ENCODE measurements around the gene TGFB2. TPM values are rescaled to one million over a fixed set of nuclear protein-coding genes. Genes with fewer than 3 reads are reported as not detected.

TGFB2 gene
- total and polyA plus RNA-seq, 2 experiments from 2014 or later, result 0.31 to 1.4 TPM

DNA sequence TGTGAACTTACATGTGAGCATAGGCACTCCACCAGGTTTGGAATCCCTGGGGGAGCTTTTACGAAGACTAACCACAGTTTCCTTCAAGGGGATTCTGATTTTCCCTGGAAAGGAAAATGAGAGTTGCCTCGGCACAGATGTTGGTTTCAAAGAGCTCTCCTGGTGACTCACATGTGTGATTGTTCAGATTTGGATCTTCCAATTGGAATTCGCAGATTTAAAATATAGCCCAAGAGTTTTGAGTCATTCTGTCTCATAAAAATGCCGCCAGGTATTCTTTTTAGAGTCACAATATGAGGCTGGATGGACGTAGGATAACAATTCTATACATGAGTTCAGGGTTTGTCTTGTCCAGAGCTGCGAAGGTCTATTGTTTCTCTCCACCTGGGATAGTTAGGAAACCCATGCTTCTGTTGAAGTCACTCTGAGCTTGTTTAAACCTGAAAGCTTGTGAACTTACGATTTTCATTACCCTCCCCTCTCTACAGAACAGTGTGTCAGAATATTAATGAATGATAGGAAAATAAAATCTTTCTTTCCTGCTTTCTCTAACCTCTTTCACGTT, 64.9 kb downstream of the TGFB2 start:
- no peak for DNase-seq (ENCODE audit: low spot score)
- Histone ChIP-seq H4K20me1 (replicated peaks; ENCODE audit: insufficient read depth) (no peaks in the 10 kb centered on the region), H3K4me2 (no peak overlapping the region), H3K4me3 (no peak overlapping the region), H3K79me2 (replicated peaks; ENCODE audit: insufficient read depth) (no peaks in the 10 kb centered on the region), H3K4me1 (ENCODE audit: insufficient read depth) (no peaks in the 10 kb centered on the region), H3F3A (replicated peaks; ENCODE audit: low read depth) (no peaks in the 10 kb centered on the region), H3K27me3 (ENCODE audit: insufficient read depth) (no peaks in the 10 kb centered on the region), H2AFZ (no peak overlapping the region), H3K36me3 (ENCODE audit: insufficient read depth) (no peaks in the 10 kb centered on the region), H3K27ac (ENCODE audit: low read depth) (no peak overlapping the region), H3K9me2 (ENCODE audit: insufficient read depth) (no peaks in the 10 kb centered on the region)
- no peaks in the 10 kb centered on the region for H3K9me3 Mint-ChIP-seq
- H3K27ac Mint-ChIP-seq, result no peak overlapping the region
- no peaks in the 10 kb centered on the region for H3K36me3 Mint-ChIP-seq (ENCODE audit: low read depth)
- no peak for ATAC-seq
- H3K4me1 Mint-ChIP-seq, result no peaks in the 10 kb centered on the region
- H3K4me3 Mint-ChIP-seq, result no peak overlapping the region
- no peak for TF ChIP-seq ZNF331 (CRISPR knock-in tag; IDR thresholded peaks at IDR 0.05; ENCODE audit: low read depth)
- TF ChIP-seq CREB1 (CRISPR knock-in tag; IDR thresholded peaks at IDR 0.05; ENCODE audit: low read depth), result no peak
- TF ChIP-seq, protein P1, sequence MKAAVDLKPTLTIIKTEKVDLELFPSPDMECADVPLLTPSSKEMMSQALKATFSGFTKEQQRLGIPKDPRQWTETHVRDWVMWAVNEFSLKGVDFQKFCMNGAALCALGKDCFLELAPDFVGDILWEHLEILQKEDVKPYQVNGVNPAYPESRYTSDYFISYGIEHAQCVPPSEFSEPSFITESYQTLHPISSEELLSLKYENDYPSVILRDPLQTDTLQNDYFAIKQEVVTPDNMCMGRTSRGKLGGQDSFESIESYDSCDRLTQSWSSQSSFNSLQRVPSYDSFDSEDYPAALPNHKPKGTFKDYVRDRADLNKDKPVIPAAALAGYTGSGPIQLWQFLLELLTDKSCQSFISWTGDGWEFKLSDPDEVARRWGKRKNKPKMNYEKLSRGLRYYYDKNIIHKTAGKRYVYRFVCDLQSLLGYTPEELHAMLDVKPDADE (IDR thresholded peaks at IDR 0.05), result no peak
- TF ChIP-seq POLR2AphosphoS5 (IDR thresholded peaks at IDR 0.05; ENCODE audit: low read depth), result no peak
- TF ChIP-seq, protein P2, sequence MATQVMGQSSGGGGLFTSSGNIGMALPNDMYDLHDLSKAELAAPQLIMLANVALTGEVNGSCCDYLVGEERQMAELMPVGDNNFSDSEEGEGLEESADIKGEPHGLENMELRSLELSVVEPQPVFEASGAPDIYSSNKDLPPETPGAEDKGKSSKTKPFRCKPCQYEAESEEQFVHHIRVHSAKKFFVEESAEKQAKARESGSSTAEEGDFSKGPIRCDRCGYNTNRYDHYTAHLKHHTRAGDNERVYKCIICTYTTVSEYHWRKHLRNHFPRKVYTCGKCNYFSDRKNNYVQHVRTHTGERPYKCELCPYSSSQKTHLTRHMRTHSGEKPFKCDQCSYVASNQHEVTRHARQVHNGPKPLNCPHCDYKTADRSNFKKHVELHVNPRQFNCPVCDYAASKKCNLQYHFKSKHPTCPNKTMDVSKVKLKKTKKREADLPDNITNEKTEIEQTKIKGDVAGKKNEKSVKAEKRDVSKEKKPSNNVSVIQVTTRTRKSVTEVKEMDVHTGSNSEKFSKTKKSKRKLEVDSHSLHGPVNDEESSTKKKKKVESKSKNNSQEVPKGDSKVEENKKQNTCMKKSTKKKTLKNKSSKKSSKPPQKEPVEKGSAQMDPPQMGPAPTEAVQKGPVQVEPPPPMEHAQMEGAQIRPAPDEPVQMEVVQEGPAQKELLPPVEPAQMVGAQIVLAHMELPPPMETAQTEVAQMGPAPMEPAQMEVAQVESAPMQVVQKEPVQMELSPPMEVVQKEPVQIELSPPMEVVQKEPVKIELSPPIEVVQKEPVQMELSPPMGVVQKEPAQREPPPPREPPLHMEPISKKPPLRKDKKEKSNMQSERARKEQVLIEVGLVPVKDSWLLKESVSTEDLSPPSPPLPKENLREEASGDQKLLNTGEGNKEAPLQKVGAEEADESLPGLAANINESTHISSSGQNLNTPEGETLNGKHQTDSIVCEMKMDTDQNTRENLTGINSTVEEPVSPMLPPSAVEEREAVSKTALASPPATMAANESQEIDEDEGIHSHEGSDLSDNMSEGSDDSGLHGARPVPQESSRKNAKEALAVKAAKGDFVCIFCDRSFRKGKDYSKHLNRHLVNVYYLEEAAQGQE (IDR thresholded peaks at IDR 0.05; ENCODE audit: unreplicated experiment), result no peak
- H3K27me3 Mint-ChIP-seq (ENCODE audit: insufficient read depth, low read depth, poor library complexity), result peaks cover 2% of the 10 kb centered on the region

DNA sequence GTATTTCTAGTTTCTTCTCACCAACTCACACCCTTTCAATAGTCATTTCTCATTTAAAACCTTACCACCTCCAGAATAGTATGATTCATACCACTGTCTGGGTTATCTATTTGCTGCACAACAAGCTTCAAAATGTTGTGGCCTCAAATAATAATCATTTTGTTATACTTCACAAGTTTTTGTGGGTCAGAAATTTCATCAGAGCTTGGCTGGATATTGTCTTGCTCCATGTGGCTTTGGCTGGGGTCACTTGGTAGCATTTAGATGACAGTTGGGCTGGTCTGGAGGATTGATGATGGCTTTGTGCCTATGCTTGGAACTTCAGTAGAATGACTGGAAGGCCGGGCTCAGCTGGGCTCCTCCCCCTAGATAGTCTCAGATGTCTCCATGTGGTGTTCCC, 66.0 kb downstream of the TGFB2 start:
- H2AFZ ChIP-seq, result no peak overlapping the region
- no peak for ATAC-seq
- H3K27ac Mint-ChIP-seq, result no peak overlapping the region
- no peaks in the 10 kb centered on the region for H3F3A ChIP-seq (replicated peaks; ENCODE audit: low read depth)
- peaks cover 2% of the 10 kb centered on the region for H3K27me3 Mint-ChIP-seq (ENCODE audit: insufficient read depth, low read depth, poor library complexity)
- H3K4me1 Mint-ChIP-seq, result no peaks in the 10 kb centered on the region
- no peaks in the 10 kb centered on the region for H3K36me3 ChIP-seq (ENCODE audit: insufficient read depth)
- H4K20me1 ChIP-seq (replicated peaks; ENCODE audit: insufficient read depth), result no peaks in the 10 kb centered on the region
- no peaks in the 10 kb centered on the region for H3K4me1 ChIP-seq (ENCODE audit: insufficient read depth)
- no peak overlapping the region for H3K4me3 Mint-ChIP-seq
- H3K4me3 ChIP-seq, result no peak overlapping the region
- no peak overlapping the region for H3K27ac ChIP-seq (ENCODE audit: low read depth)
- H3K9me2 ChIP-seq (ENCODE audit: insufficient read depth), result no peaks in the 10 kb centered on the region
- no peaks in the 10 kb centered on the region for H3K27me3 ChIP-seq (ENCODE audit: insufficient read depth)
- H3K36me3 Mint-ChIP-seq (ENCODE audit: low read depth), result no peaks in the 10 kb centered on the region
- DNase-seq (ENCODE audit: low spot score), result no peak
- H3K4me2 ChIP-seq, result no peak overlapping the region
- H3K9me3 Mint-ChIP-seq, result no peaks in the 10 kb centered on the region
- H3K79me2 ChIP-seq (replicated peaks; ENCODE audit: insufficient read depth), result no peaks in the 10 kb centered on the region
- no peak for TF ChIP-seq ZNF114 (CRISPR knock-in tag; IDR thresholded peaks at IDR 0.05)
- no peak for TF ChIP-seq CREB1 (CRISPR knock-in tag; IDR thresholded peaks at IDR 0.05; ENCODE audit: low read depth)
- no peak for TF ChIP-seq EZH2phosphoT487 (IDR thresholded peaks at IDR 0.05; ENCODE audit: unreplicated experiment)
- no peak for TF ChIP-seq NANOG (IDR thresholded peaks at IDR 0.05; ENCODE audit: borderline replicate concordance)
- TF ChIP-seq, protein P3, sequence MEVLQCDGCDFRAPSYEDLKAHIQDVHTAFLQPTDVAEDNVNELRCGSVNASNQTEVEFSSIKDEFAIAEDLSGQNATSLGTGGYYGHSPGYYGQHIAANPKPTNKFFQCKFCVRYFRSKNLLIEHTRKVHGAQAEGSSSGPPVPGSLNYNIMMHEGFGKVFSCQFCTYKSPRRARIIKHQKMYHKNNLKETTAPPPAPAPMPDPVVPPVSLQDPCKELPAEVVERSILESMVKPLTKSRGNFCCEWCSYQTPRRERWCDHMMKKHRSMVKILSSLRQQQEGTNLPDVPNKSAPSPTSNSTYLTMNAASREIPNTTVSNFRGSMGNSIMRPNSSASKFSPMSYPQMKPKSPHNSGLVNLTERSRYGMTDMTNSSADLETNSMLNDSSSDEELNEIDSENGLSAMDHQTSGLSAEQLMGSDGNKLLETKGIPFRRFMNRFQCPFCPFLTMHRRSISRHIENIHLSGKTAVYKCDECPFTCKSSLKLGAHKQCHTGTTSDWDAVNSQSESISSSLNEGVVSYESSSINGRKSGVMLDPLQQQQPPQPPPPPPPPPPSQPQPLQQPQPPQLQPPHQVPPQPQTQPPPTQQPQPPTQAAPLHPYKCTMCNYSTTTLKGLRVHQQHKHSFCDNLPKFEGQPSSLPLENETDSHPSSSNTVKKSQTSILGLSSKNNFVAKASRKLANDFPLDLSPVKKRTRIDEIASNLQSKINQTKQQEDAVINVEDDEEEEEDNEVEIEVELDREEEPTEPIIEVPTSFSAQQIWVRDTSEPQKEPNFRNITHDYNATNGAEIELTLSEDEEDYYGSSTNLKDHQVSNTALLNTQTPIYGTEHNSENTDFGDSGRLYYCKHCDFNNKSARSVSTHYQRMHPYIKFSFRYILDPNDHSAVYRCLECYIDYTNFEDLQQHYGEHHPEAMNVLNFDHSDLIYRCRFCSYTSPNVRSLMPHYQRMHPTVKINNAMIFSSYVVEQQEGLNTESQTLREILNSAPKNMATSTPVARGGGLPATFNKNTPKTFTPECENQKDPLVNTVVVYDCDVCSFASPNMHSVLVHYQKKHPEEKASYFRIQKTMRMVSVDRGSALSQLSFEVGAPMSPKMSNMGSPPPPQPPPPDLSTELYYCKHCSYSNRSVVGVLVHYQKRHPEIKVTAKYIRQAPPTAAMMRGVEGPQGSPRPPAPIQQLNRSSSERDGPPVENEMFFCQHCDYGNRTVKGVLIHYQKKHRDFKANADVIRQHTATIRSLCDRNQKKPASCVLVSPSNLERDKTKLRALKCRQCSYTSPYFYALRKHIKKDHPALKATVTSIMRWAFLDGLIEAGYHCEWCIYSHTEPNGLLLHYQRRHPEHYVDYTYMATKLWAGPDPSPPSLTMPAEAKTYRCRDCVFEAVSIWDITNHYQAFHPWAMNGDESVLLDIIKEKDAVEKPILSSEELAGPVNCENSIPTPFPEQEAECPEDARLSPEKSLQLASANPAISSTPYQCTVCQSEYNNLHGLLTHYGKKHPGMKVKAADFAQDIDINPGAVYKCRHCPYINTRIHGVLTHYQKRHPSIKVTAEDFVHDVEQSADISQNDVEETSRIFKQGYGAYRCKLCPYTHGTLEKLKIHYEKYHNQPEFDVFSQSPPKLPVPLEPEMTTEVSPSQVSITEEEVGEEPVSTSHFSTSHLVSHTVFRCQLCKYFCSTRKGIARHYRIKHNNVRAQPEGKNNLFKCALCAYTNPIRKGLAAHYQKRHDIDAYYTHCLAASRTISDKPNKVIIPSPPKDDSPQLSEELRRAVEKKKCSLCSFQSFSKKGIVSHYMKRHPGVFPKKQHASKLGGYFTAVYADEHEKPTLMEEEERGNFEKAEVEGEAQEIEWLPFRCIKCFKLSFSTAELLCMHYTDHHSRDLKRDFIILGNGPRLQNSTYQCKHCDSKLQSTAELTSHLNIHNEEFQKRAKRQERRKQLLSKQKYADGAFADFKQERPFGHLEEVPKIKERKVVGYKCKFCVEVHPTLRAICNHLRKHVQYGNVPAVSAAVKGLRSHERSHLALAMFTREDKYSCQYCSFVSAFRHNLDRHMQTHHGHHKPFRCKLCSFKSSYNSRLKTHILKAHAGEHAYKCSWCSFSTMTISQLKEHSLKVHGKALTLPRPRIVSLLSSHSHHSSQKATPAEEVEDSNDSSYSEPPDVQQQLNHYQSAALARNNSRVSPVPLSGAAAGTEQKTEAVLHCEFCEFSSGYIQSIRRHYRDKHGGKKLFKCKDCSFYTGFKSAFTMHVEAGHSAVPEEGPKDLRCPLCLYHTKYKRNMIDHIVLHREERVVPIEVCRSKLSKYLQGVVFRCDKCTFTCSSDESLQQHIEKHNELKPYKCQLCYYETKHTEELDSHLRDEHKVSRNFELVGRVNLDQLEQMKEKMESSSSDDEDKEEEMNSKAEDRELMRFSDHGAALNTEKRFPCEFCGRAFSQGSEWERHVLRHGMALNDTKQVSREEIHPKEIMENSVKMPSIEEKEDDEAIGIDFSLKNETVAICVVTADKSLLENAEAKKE (CRISPR knock-in tag; IDR thresholded peaks at IDR 0.05), result no peak

Measured in GM23338 (cell line).